ENCODE measurements around the gene MORC4. TPM values are rescaled to one million over a fixed set of nuclear protein-coding genes. Genes with fewer than 3 reads are reported as not detected.

The MORC4 gene
- total and polyA plus RNA-seq, 4 donors: 4.5 to 25.3 (median 11.6) TPM

GRCh38 chrX:106999002-106999975 lies 723 bp downstream of the MORC4 start:
- peak; percentile 68 for ATAC-seq (ENCODE audit: insufficient read depth, low FRiP score)
- Histone ChIP-seq H3K27me3 (ENCODE audit: control insufficient read depth in 3 of 3, insufficient read depth in 3 of 3, low read length in 2 of 3) (peaks cover 0 to 18% (median 3%) of the 10 kb centered on the region in 3 donors), H3K4me3 (peak overlapping the region; percentile 61), H3K4me1 (ENCODE audit: control insufficient read depth in 5 of 5, insufficient read depth in 5 of 5, low read length in 5 of 5) (peaks cover 0 to 2% (median 0%) of the 10 kb centered on the region in 5 donors), H3K9me3 (ENCODE audit: control insufficient read depth in 4 of 4, insufficient read depth in 3 of 4, low read length in 3 of 4) (no peaks in the 10 kb centered on the region), H3K36me3 (ENCODE audit: control insufficient read depth in 4 of 4, insufficient read depth in 4 of 4, low read length in 4 of 4) (no peaks in the 10 kb centered on the region), H3K9ac (ENCODE audit: insufficient read depth in 1 of 2, low read length in 2 of 2) (peak overlapping the region in 1 of 2 donors; percentile 7), H3K27ac (ENCODE audit: low read depth in 1 of 2, low read length in 1 of 2) (peak overlapping the region; percentile 40 to 71)
- peak; percentile 28 for TF ChIP-seq CTCF (IDR thresholded peaks at IDR 0.05; ENCODE audit: control extremely low read depth, extremely low read depth)
- peak; percentile 57 to 77 (median 70) for DNase-seq
- WGBS, 2 donors: 1 to 31% methylated on average over 45 to 88 of the region's 88 CpGs

- WGBS, 2 donors: 70 to 76% methylated on average over 3 of the region's 3 CpGs
- ATAC-seq (ENCODE audit: insufficient read depth, low FRiP score) (no peak), DNase-seq (no peak)
- no peak overlapping the region for H3K27ac ChIP-seq (ENCODE audit: low read depth in 1 of 2, low read length in 1 of 2)
- H3K36me3 ChIP-seq (ENCODE audit: control insufficient read depth in 4 of 4, insufficient read depth in 4 of 4, low read length in 4 of 4): no peaks in the 10 kb centered on the region
- H3K27me3 ChIP-seq (ENCODE audit: control insufficient read depth in 3 of 3, insufficient read depth in 3 of 3, low read length in 2 of 3): peaks cover 2 to 21% (median 3%) of the 10 kb centered on the region in 3 donors
- no peak overlapping the region for H3K4me3 ChIP-seq
- H3K4me1 ChIP-seq (ENCODE audit: control insufficient read depth in 5 of 5, insufficient read depth in 5 of 5, low read length in 5 of 5): peaks cover 0 to 2% (median 0%) of the 10 kb centered on the region in 5 donors
- H3K9ac ChIP-seq (ENCODE audit: insufficient read depth in 1 of 2, low read length in 2 of 2): no peak overlapping the region
- no peak for TF ChIP-seq CTCF (IDR thresholded peaks at IDR 0.05; ENCODE audit: control extremely low read depth, extremely low read depth)
- no peaks in the 10 kb centered on the region for H3K9me3 ChIP-seq (ENCODE audit: control insufficient read depth in 4 of 4, insufficient read depth in 3 of 4, low read length in 3 of 4)
These were observed 2.4 kb downstream of the MORC4 start for GRCh38 chrX:106997611-106998010.

- H3K4me3 ChIP-seq: no peak overlapping the region
These were observed 4.3 kb downstream of the MORC4 start for GRCh38 chrX:106995678-106996077.

More at GRCh38 chrX:106995678-106996077, 4.3 kb downstream of the MORC4 start:
- H3K36me3 ChIP-seq (ENCODE audit: control insufficient read depth in 4 of 4, insufficient read depth in 4 of 4, low read length in 4 of 4): no peaks in the 10 kb centered on the region
- TF ChIP-seq CTCF (IDR thresholded peaks at IDR 0.05; ENCODE audit: control extremely low read depth, extremely low read depth): no peak
- ATAC-seq (ENCODE audit: insufficient read depth, low FRiP score) (no peak), DNase-seq (no peak)
- H3K27me3 ChIP-seq (ENCODE audit: control insufficient read depth in 3 of 3, insufficient read depth in 3 of 3, low read length in 2 of 3): peaks cover 2 to 25% (median 3%) of the 10 kb centered on the region in 3 donors
- WGBS, 2 donors: 77 to 97% methylated on average over 2 of the region's 2 CpGs
- no peaks in the 10 kb centered on the region for H3K9me3 ChIP-seq (ENCODE audit: control insufficient read depth in 4 of 4, insufficient read depth in 3 of 4, low read length in 3 of 4)
- H3K9ac ChIP-seq (ENCODE audit: insufficient read depth in 1 of 2, low read length in 2 of 2): no peak overlapping the region
- no peak overlapping the region for H3K27ac ChIP-seq (ENCODE audit: low read depth in 1 of 2, low read length in 1 of 2)
- H3K4me1 ChIP-seq (ENCODE audit: control insufficient read depth in 5 of 5, insufficient read depth in 5 of 5, low read length in 5 of 5): peaks cover 0 to 2% (median 0%) of the 10 kb centered on the region in 5 donors
